GM04503 (cell line): Measurements from ENCODE around the gene RBBP9.
"Not testable (repeated sequence)": the region's sequence is repeated elsewhere in the genome, so short reads cannot be mapped to it uniquely, and the experiment has no call there.

Experiments
- DNase-seq: peaks from one replicate; pipeline ENCODE4 v3.0.0-alpha.2; 2012; ENCODE audit warnings: low read depth

Gene RBBP9

DNA sequence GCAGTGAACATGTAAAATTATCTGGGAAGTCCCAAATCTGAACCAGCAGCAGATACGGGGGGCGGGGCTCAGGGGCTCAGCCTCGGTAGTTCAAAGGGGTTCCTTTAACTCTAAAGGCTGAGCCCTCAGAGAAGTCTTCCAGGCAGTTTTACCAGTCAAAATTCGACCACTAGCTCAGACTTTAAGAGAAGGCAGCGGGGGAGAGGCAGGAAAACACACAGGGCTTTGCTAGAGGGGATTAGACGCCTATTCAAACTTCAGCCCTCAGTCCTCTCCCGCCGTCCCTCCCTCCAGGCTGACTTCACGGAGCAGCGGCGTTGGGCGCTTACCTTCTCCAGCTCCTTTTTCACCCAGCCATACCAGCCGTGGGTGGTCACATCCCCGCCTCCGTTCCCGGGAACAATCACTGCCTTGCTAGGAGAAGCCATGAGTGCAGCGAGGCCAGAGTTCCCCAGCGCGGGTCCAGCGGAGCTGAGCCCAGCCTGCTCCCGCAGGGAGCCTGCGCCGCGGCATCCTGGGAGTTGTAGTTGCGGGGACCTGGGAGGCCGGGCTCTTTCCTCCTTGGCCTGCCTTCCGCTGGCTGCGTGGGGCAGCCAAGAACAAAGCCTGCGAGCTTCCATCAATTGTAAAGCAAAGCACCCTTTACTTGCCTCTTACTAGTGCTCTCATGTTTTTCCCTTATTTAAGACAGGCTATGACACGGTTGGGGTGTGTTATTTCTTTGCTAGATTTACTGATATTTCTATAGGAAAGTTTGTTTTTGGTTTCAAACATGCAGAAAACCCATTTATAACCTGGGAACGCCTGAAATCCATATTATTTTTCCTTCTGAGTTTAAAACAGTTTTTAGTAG lies at the start of gene RBBP9:
Gene RBBP9 (minus strand): TSS at position 486 of the 853 bp plus-strand sequence. CDS start 58 bp downstream, at position 428.
- peak; percentile 33 for DNase-seq

DNA sequence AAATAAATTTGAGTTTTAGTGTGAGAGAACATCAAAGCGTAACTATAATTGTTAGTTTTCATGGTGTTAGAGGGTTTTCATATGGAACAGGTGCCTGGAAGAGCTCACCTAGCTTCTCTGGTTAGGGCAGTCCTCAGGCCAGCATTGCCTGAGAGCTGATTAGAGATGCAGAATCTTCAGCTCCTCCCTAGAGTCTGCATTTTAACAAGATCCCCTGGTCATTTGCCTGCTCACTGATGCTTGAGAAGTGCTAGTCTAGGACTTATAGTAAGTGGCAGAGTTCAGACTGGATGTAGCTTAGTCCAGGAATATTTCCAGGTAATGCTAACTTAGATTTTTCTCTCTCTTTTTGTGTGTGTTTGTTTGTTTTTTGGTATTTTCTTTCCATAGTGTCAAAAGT lies 48.5 kb upstream of the RBBP9 start:
- DNase-seq: no peak

DNA sequence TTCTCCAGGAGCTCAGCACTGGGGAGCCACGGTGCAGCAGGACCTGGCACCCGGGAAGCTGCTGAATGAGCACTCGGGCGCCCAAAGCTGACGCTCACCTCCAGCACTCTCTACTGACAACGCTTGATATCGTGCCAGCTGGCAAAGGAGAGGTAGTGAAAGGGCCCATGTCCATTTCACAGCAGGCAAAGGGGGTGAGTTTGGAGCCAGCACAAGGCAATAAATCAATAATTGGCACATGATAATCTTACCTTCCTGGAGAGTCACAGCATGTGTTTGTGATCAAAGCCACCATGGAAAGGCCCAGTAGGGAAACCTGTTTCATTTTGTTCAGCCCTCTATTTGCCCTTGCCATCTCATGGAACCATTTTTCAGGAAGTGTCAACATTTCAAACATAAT lies 46.9 kb upstream of the RBBP9 start:
- DNase-seq: no peak

DNA sequence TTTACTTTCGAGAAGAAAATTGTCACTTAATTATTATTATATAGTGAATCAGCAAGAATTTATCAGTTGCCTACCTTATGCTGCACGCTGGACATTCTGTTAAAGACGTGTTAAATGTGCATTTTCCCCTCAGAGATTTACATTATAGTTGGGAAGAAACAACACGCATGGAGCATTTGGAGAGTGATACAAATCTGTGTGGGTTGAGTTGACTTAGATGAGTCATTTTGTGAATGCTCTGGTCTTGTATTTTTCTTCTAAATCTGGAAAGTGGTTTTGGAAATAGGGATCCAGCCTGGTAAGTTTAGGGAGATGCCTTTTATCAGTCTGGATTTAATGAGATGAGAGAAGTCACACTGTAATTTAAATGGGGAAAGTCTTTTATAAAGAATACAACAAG lies 46.2 kb upstream of the RBBP9 start:
- DNase-seq: no peak

DNA sequence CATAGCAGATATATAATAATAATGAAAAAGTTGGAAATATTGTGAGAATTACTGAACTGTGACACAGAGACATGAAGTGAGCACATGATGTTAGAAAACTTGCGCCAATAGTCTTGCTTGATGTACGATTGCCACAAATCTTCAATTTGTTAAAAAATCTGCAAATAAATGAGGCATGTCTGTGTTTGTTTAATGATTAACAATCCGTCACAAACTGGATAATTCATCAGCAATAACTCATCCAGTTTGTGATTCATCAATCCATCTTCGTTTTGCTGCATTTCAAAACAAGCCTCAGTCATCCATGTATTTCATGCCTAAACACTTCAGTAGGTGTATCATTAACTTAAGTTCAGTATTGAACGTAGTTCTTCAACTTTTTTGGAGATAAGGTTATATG lies 44.7 kb upstream of the RBBP9 start:
- no peak for DNase-seq

DNA sequence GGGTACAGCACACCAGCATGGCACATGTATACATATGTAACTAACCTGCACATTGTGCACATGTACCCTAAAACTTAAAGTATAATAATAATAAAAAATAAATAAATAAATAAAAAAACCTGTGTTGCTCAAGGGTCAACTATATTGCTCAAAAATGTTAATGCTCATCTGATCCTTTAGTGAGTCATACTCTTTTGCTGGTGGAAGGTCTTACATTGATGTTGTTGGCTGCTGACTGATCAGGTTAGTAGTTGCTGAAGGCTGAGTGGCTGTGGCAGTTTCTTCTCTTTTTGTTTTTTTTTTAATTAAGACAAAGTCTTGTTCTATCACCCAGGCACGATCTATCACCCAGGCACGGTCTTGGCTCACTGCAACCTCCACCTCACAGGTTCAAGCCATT lies 40.6 kb upstream of the RBBP9 start:
- no peak for DNase-seq

DNA sequence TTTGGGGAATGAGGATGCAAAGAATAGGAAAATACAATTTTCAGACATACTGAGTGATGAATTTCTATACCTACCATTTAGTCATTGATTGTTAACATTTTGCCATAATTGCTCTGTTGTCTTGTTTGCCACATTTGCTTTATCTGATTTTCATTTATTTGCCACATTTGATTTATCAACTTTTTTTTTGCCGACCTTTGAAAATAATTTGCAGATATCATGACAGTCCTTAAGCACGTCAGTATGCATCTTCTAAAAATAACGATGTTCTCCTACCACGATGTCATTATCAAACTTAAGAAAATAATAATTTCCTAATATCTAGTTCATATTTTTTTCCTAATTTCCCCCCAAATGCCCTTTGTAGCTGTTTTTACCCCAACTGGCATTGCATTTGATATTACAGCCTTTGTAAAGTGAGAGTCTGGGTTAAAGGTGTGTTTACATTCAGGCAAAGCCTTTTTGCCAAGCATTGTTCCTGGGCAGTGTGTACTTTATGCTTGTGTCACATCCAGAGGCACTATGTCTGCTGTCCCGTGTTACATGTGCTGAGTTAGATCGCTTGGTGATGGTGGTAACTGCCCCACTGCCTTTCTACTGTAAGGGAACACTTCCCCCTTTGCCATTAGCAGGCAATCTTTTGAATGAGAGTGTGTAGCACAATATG lies 37.1 kb upstream of the RBBP9 start:
- DNase-seq: no peak

DNA sequence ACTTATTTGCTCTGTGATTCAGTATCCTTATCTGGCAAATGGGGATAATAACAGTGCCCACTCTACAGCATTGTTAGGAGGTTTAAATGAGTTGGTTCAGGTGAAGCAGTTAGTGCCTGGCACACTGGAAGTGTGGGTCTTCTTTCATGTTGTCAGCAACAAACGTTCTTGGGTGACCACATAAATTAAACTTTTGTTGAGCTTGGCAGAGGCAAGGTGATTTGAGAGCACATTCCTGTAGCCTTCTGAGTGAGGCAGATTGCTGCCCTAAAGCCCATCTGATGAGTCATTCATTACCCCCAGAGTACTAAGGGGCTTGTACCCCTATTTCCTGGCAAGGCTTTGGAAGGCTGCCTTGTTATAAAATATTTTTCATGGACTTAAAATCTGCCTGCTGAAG lies 36.5 kb upstream of the RBBP9 start:
- no peak for DNase-seq

DNA sequence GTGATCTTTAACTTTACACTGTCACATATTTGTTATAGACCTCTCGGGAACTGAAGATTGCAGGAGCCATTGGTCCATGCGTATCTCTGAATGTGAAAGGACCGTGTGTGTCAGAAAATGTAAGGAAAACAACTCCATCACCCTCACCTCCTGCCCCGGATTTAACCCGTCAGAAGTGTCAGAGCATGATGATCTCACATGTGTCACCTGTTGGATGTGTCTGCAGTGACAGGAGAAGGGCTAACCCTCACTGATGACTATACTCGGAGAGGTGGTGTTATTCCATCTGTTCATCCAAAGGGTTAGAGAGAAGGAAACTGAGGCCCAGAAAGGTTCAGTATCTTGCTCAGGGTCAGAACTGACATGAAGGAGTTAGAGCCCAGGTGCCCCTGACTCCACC lies 35.6 kb upstream of the RBBP9 start:
- no peak for DNase-seq

DNA sequence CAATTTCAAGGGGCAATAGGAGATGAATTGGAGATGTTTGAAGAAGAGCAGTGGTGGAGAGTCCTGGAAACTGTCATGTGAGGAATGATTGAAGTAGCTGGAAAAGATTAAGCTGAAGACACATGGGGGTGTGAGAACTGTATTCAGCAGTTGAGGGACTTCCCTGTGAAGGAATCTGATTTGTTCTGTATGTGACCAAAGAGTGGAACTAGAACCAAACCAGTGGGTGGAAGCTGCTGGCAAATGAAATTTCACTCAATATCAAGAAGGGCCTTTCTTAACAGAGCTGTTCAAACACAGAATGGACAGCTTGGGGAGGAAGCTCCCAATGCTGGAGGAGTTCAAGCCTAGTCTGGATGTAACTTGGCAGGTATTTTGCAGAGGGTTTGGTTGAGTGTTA lies 32.0 kb upstream of the RBBP9 start:
- DNase-seq: no peak

DNA sequence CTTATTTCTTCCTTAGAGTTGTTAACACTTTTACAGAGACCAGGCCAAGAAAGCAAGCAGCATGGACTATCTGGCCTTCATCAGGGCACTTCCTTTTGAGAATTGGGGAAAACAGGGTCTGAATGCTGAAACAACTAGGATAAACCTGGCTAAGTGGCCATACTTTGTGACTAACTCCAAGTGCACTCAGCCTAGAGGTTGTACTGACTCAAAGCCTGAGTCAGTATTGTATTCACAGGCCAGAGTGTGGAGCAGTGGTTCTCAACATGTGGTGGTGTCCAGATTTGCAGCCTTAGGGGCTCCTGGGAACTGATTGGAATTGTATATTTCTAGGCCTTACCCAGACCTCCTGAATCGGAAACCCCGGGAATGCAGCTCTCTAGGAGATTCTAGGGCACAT lies 30.8 kb upstream of the RBBP9 start:
- DNase-seq: peak; percentile 20

DNA sequence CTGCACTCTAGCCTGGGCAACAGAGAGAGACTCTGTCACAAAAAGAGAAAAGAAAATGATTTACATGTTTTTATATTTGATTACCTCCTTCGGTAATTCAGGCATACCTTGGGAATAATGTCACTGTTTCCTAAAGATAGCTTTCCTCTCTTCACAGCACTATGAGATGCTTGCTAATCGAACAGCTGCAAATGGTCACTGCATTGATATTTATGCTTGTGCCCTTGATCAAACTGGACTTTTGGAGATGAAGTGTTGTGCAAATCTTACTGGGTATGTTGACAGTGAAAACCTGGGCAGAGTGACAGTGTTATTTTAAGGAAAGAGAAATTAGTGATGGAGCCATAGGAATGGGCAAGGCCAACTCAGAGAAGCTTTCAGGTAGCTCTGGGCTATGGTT lies 30.3 kb upstream of the RBBP9 start:
- no peak for DNase-seq

DNA sequence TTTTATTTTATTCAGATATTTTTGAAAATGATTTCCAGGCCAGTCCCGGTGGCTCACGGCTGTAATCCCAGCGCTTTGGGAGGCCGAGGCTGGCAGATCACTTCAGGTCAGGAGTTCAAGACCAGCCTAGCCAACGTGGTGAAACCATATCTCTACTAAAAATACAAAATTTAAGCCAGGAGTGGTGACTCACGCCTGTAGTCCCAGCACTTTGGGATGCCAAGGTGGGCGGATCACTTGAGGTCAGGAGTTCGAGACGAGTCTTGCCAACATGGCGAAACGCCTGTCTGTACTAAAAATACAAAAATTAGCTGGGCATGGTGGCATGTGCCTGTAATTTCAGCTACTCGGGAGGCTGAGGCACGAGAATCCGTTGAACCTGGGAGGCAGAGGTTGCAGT lies 29.7 kb upstream of the RBBP9 start:
- DNase-seq: not testable (repeated sequence)

DNA sequence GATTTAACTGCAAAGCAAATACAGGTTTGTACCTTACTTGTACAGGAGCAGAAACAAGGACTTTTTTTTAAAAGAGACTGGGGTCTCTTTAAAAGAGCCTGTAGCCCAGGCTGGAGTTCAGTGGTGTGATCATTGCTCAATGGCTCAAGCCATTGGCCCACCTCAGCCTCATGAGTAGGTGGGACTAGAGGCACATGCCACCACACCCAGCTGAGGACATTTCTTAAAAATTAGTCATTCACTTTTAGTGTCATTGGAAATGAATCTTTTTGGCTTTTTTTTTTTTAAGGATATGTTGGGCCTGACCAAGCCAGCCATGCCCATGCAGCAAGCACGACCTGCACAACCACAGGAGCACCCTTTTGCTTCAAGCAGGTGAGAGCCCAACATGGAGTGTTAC lies 27.6 kb upstream of the RBBP9 start:
- DNase-seq: peak; percentile 36

DNA sequence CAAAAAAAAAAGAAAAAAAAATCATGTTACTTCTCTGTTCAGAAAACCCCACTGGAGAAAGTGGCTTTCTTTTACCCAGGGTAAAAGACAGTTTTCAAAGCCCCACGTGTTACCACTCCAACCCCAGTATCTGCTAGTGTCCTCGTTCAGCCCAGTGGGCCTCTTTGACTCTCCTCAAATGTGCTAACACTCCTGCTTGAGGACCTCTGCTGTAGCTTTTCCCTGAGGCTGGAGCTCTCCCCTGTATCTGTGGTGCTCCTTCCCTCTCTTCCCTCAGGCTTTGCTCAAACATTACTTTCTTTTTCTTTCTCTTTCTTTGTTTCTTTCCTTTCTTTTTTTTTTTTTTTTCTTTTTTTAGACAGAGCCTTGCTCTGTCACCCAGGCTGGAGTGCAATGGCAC lies 26.0 kb upstream of the RBBP9 start:
- DNase-seq: no peak

DNA sequence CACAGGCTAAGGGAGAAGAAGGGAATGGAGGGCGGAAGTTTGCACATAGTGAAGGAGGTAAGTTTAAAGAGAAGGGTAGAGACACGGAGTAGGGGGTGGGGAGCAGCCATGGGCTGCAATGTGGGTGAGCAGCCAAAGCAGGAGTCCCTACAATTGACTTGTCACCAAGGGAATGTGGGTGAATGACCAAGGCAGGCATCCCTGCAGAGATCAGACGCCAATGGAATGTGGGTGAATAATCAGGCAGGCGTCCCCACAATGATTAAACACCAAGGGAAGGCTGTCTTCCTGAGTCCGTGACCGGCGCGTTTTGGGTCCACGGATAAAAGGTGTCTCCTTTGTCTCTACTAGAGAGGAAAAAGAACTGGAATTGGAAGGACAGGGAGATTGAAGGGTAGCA lies 25.0 kb upstream of the RBBP9 start:
- DNase-seq: not testable (repeated sequence)

DNA sequence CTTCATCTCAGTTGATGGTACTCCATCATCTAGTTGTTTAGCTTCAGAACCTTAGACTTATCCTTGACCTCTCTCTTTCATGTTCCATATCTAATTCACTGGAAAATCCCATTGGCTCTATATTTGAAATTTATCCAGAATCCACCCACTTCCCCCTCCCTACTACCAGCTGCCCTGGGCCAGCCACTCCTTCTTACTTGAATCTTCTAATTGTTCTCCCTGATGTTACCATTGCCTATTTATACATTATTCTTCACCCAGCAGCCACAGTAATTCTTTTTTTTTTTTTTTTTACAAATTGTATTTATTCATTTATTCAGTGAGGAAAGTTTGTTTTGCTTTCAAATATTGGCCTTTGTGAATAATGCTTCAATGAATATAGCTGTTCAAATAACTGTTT lies 18.9 kb upstream of the RBBP9 start:
- no peak for DNase-seq

DNA sequence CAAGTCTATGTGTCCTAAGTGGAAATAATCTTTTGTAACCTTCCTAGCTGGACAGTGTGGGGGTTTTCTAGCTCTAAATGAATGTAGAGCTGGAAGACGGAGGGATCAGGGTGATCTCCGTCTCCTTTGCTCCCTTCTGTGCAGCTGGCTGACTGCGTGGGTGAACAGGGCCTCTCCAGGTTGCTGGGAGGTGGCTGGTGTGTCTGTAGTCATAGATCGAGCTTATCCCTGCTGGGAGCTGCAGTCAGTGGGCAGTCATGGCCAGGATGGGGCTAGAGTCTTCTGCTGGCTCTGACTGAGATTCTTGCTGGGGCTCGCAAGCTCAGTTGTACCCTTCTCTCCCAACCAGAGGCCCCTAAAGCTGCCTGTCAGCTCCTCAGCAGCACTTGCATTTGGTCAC lies 17.1 kb upstream of the RBBP9 start:
- DNase-seq: no peak

DNA sequence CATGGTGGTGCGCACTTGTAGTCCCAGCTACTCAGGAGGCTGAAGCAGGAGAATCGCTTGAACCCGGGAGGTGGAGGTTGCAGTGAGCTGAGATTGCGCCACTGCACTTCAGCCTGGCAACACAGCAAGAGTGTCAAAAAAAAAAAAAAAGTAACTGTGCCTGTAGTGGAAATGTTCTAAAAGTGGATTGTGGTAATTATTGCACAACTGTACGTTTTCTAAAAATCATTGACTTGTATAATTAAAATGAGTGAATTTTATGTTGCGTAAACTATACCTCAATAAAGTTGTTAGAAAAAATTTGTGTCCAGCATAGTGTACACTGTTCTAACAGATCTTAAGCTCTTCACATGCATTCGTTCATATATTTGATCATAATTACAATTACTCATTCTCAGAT lies 16.2 kb upstream of the RBBP9 start:
- no peak for DNase-seq

DNA sequence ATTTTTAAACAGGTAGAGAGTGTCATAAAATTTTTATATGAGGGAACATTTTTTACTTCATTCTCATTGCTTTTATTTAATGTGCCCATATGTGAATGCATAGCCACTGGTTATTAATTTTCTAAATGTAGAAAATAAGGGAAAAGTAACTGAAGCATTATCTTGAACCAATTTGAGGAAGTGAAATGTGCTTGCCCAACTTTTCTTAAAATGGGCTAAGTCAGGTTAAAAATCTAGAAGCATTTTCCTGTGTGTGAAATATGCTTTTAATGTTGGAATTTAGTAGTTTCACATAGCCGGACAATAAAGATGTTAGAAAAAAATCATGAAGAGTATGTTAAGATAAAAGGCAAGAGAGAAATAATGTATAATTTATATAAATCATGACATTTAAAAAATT lies 14.5 kb upstream of the RBBP9 start:
- DNase-seq: no peak

DNA sequence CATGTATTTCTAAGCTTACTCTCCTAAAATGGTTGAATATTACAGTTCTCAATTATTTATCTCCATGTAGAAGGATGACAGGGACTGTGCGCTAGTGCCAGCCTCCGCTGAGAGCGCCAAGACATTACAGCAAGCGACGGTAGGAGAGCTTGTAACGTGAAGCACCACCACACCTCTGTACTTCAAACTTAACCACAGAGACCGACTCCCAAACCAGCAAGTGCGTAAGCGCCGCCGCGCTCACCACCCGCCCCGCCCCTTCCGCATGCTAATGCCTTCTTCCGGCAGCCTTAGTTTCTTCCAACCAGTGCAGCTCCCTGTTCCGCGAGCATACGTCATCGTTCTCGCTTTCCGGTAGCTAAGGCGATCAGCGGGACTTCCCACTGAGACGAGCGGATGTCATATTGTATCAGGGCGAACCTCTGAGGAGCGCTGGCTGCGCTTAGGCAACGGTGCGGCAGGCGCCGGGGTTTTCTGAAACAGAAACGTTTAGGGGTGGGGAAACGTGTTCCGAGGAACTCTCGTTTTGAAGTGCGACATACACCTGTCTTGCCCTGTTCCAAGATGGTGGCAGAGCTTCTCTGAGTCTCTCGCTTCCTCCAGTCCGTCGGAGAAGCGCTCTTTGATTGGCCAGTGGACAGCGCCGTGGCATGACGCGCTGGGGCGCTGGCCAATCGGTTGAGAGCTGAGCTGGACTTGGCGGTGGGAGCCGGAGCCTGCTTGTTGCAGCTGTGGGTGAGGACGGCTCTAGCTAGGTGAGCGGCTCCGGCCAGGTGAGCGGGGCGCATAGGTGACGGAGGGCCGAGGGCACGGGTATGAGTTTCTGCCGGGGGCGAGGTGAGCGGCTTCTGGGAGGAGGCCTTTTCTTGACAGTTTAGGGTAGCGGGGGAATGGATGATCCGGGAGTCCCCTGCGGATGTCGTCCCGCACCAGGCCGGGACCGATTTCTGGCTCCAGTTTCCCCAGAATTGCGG lies 10.5 kb upstream of the RBBP9 start, which contains the start of gene SEC23B:
Gene SEC23B (plus strand): TSS at position 723 of the 974 bp plus-strand sequence. CDS start 2,896 bp downstream, outside the sequence.
- peak; percentile 89 for DNase-seq

DNA sequence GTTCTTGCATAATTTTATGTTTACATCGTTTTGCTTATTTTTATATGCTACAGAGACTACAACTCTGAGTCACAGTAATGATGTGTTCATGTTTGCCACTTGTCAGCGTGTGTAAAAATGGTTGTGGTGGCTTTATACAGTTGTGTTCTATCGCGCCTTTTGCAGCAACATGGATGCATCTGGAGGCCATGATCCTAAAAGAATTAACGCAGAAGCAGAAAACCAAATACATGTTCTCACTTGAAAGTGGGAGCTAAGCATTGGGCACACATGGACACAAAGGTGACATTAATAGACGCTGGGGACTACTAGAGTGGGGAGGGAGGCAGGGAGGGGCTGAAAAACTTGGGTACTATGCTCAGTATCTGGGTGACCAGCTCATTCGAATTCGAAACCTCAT lies 9.7 kb upstream of the RBBP9 start:
- DNase-seq: no peak
